K562 (cell line): Measurements from ENCODE around the gene PNLIPRP1. TPM values are rescaled to one million over a fixed set of nuclear protein-coding genes. Genes with fewer than 3 reads are reported as not detected.

Experiments used
- SREBF1 ChIP-seq: fragments of 150-350 bp; IDR thresholded peaks from 2 replicates; pipeline ENCODE4 v1.6.1; 2014; ENCODE audit warnings: antibody characterized with exemption, low read depth, low read length, borderline replicate concordance
- ZBTB40 ChIP-seq, 2 experiments: fragments of 450-650 bp in 1 of 2; sonication (generic) in 1 of 2; formaldehyde crosslinking in 1 of 2; IDR thresholded peaks; 2 replicates each; pipeline versions ENCODE4 v1.7.1 to v1.9.0; 2016 to 2022; ENCODE audit warnings: inconsistent platforms in 1 of 2, mild to moderate bottlenecking in 1 of 2, missing genetic modification reagents in 1 of 2
- polyA plus RNA-seq, 8 experiments: library from polyadenylated mRNA; depleted of rRNA in 4 of 8; stranded (reverse) in 5 of 8; unstranded in 3 of 8; fragments of >200 nt; fragmentation: Nextera tagmentation in 2 of 8; fragmentation: Illumina TruSeq in 1 of 8; extraction: Ambion mirVana in 2 of 8; extraction: Trizol in 1 of 8; gene quantifications; 2 replicates each; pipeline versions ENCODE4 v1.2.1 to v1.2.3, GENCODE V29; 2011 to 2014; ENCODE audit warnings: inconsistent platforms in 1 of 8, missing spikeins in 1 of 8
- total RNA-seq, 7 experiments: library from RNA; depleted of rRNA in 6 of 7; stranded (reverse); fragments of >200 nt in 6 of 7; fragmentation: Illumina TruSeq in 2 of 7; extraction: Trizol in 2 of 7; gene quantifications; 2 replicates each; pipeline versions ENCODE4 v1.2.1 to v1.2.3, GENCODE V29; 2011 to 2021; ENCODE audit warnings: low replicate concordance in 1 of 7

PNLIPRP1 gene
- total and polyA plus RNA-seq, 9 of the 15 experiments (the other 6 are each of a cell fraction or from before 2014, with no cell fraction given), result 0.60 TPM; not detected in 8

GRCh38 chr10:116629340-116629739 lies 38.6 kb downstream of the PNLIPRP1 start (continued):
- no peak for TF ChIP-seq ZBTB40 (IDR thresholded peaks at IDR 0.05)
- TF ChIP-seq ZBTB40 (CRISPR knock-in tag; IDR thresholded peaks at IDR 0.05), result no peak
- no peak for TF ChIP-seq SREBF1
